Upper lobe of left lung (tissue), 4 donors: ENCODE results near the gene C14orf119.

ENCODE experiments used
- CTCF ChIP-seq, 6 experiments: fragments of 450-650 bp in 4 of 6; fragments of 200-600 bp in 2 of 6; sonication (generic) in 2 of 6; IDR thresholded peaks; one replicate each; pipeline ENCODE4 v1.5.1; 2016 to 2019; ENCODE audit warnings: antibody characterized with exemption in 6 of 6
- EP300 ChIP-seq, 4 donors: sonication (generic); formaldehyde crosslinking; IDR thresholded peaks; one replicate each; pipeline ENCODE4 v1.5.1; 2017; ENCODE audit warnings: antibody characterized with exemption in 4 of 4, control low read depth in 2 of 4
- POLR2A ChIP-seq, 4 donors: fragments of 450-650 bp; IDR thresholded peaks; one replicate each; pipeline ENCODE4 v1.5.1; 2016 to 2017; ENCODE audit warnings: antibody characterized with exemption in 4 of 4, mild to moderate bottlenecking in 2 of 4
- POLR2AphosphoS5 ChIP-seq, 2 donors: sonication (generic); formaldehyde crosslinking; IDR thresholded peaks; one replicate each; pipeline ENCODE4 v1.5.1; 2017; ENCODE audit warnings: antibody characterized with exemption in 2 of 2

- TF ChIP-seq CTCF (IDR thresholded peaks at IDR 0.05) = no peak
- TF ChIP-seq POLR2AphosphoS5 (IDR thresholded peaks at IDR 0.05) = no peak
- TF ChIP-seq EP300 (IDR thresholded peaks at IDR 0.05) = no peak
- no peak for TF ChIP-seq POLR2A (IDR thresholded peaks at IDR 0.05)
Measured at GRCh38 chr14:23066368-23066767, 28.9 kb upstream of the C14orf119 start.
